GM18505 (cell line): ENCODE measurements around the gene METTL27.
"Not testable (repeated sequence)": the region's sequence is repeated elsewhere in the genome, so short reads cannot be mapped to it uniquely, and the experiment has no call there.

Experiments used
- ATAC-seq: cut with Tn5 transposase; IDR thresholded peaks from one replicate; pipeline ENCODE4 v1.9.1; 2021; ENCODE audit not compliant: unreplicated experiment
- POLR2A ChIP-seq: IDR thresholded peaks from 4 replicates; pipeline ENCODE4 v1.6.1; 2011; ENCODE audit warnings: borderline replicate concordance; ENCODE audit not compliant: insufficient read depth, insufficient read length; ENCODE audit errors: extremely low read depth

The METTL27 gene

DNA sequence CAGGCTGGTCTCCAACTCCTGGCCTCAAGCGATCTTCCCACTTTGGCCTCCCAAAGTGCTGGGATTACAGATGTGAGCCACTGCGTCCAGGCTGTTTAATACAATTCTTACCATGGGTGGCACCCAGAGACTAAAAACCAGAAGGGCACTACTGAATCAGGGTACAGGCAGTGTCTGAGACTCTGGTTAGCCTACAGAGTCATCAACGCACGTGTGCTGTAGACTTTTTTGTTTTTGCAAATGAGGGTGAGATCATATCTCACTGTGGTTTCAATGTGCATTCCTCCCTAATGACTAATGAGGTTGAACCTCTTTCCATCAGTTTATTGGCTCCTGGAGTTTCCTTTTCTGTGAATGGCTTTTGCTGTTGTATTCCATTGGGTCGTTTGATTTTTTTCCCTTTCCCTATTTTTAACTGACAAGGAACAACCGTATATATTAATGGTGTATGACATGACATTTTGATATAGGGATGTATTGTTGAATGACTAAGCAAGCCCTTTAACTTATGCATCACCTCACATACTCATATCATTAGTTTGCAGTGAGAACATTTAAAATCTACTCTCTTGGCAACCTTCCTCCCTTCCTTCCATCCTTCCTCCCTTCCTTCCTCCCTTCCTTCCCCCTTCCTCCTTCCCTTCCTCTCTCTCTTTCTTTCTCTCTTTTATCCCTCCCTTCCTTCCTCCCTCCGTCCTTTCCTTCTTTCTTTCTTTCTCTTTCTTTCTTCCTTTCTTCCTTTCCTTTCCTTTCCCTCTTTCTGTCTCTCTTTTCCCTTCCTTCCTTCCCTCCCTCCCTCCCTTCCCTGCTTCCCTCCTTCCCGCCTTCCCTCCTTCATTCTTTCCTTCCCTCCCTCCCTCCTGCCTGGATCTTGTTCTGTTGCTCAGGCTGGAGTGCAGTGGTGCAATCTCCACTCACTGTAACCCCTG lies 9.4 kb upstream of the METTL27 start:
- no peak for TF ChIP-seq POLR2A
- ATAC-seq, result peak; percentile 67

DNA sequence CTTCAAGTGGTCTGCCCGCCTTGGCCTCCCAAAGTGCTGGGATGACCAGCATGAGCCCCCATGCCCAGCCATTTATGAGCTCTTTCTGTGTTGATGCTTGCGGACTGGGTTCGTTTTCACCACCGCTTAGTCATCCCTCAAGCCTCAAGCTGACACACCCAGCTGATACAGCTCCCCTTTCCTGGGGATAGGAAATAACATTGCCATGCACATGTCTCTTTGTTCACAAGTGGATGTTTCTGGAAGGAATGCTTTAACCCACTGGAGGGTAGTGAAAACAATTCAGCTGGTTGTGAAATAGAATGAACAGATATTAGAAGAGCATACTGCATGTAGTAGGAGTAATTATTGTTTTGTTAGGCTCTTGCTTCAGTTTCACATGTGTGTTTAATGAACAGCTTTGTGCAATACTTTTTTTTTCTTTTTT lies 8.5 kb upstream of the METTL27 start:
- no peak for TF ChIP-seq POLR2A
- no peak for ATAC-seq

DNA sequence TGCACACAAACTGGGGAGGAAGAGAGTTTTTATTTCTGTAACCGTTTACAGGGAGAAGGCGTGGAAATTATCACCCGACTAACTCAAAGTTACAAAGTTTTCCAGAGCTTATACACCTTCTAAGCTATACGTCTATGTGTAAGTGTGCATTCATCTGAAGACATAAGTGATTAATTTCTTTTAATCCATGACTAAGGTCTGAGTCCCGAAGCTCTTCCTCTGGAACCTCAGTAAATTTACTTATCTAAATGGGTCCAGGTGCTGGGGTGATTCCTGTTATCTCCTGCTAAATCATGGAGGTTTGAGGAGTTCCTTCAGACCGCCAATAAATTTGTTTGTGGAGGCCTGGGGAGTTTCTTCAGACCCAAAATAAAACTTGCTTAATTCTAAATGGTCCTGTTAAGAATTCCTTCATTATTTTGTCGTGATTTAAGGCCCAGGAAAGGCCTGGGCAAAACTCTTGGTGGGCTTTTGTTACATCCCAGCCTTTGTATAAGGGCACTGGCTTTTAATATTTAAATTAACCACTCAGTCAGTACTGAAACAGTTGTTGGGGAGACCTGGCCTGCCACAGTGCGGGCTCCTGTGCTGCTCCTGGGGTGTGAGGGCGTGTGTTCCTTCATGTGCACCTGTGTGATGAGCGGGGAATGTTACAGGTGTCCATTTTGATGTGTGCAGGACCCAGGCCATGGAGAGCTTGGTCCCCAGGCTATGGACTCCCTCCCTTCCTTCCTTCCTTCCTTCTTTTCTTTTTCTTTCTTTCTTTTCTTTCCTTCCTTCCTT lies 5.8 kb upstream of the METTL27 start:
- no peak for ATAC-seq
- no peak for TF ChIP-seq POLR2A

DNA sequence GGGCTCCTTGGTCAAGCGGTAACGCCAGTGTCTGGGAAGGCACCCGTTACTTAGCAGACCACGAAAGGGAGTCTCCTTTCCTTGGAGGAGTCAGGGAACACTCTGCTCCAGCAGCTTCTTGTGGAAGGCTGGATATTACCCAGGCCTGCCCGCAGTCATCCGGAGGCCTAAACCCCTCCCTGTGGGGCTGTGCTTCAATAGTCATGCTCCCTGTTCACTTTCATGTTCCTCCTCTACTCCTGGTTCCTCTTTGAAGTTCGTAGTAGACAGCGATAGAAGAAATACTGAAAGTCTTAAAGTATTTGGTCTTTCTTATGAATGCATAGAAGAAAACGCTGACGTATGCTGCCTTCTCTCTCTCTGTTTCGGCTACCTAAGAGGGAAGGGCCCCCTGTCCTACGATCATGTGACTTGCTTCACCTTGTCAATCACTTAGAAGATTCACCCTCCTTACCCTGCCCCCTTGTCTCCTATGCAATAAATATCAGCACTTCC lies 3.4 kb upstream of the METTL27 start:
- ATAC-seq, result not testable (repeated sequence)

GRCh38 chr7:73844848-73845460 lies 2.6 kb upstream of the METTL27 start:
- ATAC-seq, result no peak
- no peak for TF ChIP-seq POLR2A

- no peak for TF ChIP-seq POLR2A
- ATAC-seq, result no peak
These were observed 1.8 kb upstream of the METTL27 start for GRCh38 chr7:73844131-73844547.

DNA sequence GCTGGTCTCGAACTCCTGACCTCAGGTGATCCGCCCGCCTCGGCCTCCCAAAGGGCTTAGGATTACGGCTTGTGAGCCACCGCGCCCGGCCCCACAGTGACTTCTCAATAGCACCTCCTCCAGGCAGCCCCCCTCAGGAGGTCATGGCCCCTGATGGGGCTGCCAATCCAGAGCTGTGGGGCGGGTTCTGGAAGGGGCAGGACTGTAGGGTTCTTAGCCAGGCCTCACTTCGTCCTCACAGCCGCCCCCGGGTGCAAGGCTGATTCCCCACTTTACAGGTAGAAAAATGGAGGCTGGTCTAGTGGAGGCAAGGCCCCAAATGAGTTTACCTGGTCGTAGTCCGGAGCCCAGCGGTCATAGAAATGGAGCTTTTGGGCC lies 638 bp downstream of the METTL27 start:
- no peak for TF ChIP-seq POLR2A
- no peak for ATAC-seq

GRCh38 chr7:73840715-73841379 lies 1.5 kb downstream of the METTL27 start:
- ATAC-seq, result no peak
- TF ChIP-seq POLR2A, result no peak

GRCh38 chr7:73839743-73840714 lies 2.3 kb downstream of the METTL27 start:
- no peak for ATAC-seq
- TF ChIP-seq POLR2A, result no peak

GRCh38 chr7:73839290-73839689 lies 3.0 kb downstream of the METTL27 start:
- TF ChIP-seq POLR2A, result no peak
- ATAC-seq, result no peak

DNA sequence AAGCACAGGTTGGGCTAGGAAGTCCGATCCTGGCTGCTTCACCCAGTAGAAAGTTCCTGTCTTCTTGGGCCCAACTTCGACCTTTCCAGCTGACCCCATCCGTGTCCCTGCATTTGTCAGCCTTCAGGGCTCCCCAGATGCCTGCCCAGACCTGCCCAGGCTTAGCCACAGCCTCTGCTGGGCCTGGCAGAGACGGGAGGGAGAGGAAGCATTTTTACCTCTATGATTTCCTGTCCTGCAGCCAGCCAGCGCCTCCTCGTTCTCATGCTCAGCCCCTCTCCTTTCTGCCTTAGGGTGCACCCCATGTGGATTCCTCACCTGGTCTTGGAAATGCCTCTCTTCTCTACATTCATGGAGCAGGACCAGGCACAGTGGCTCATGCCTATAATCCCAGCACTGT lies 3.7 kb downstream of the METTL27 start:
- ATAC-seq, result no peak
- TF ChIP-seq POLR2A, result no peak

- ATAC-seq, result not testable (repeated sequence)
These were observed 5.1 kb downstream of the METTL27 start for GRCh38 chr7:73837167-73837566.
